WTC11 (cell line): ENCODE measurements around the gene MET. TPM values are rescaled to one million over a fixed set of nuclear protein-coding genes. Genes with fewer than 3 reads are reported as not detected.

ENCODE experiments used
- ATAC-seq: fragments of 200-7000 bp; cut with Tn5 transposase; 2 replicates; pipeline ENCODE4 v1.10.0; 2021; ENCODE audit warnings: mild to moderate bottlenecking, moderate library complexity
- CTCF ChIA-PET: fragments of 300-600 bp; sonication (Branson Sonifier 250); formaldehyde crosslinking; loops from one replicate; lab custom pipeline; 2021; ENCODE audit warnings: antibody characterized with exemption; lab: Charles Lee
- POLR2A ChIA-PET: fragments of 350-600 bp; sonication (Branson Sonifier 250); formaldehyde crosslinking; loops from one replicate; lab custom pipeline; 2021; ENCODE audit warnings: antibody characterized with exemption; lab: Charles Lee
- DNase-seq: peaks from one replicate; pipeline ENCODE4 v3.0.0; 2021; ENCODE audit warnings: low spot score
- H3K27ac Mint-ChIP-seq: 2 replicates; pipeline ENCODE4 v1.8.0; 2021; ENCODE audit warnings: mixed read lengths
- H3K27me3 Mint-ChIP-seq: 2 replicates; pipeline ENCODE4 v1.8.0; 2021; ENCODE audit warnings: low read depth, mild to moderate bottlenecking, moderate library complexity, mixed read lengths
- H3K36me3 Mint-ChIP-seq: 2 replicates; pipeline ENCODE4 v1.8.0; 2021; ENCODE audit warnings: mixed read lengths
- H3K4me1 Mint-ChIP-seq: 2 replicates; pipeline ENCODE4 v1.8.0; 2022; ENCODE audit warnings: mixed read lengths
- H3K4me3 Mint-ChIP-seq: 2 replicates; pipeline ENCODE4 v1.8.0; 2021; ENCODE audit warnings: mild to moderate bottlenecking, moderate library complexity, mixed read lengths
- H3K9me3 Mint-ChIP-seq: 2 replicates; pipeline ENCODE4 v1.8.0; 2021; ENCODE audit warnings: mixed read lengths
- AR ChIP-seq: fragments of 250-450 bp; sonication (Bioruptor Pico); IDR thresholded peaks from 2 replicates; pipeline ENCODE4 v1.9.0; 2021; ENCODE audit warnings: mild to moderate bottlenecking
- E2F1 ChIP-seq: sonication (generic); formaldehyde crosslinking; IDR thresholded peaks from 2 replicates; pipeline ENCODE4 v1.8.0; 2022; ENCODE audit warnings: mild to moderate bottlenecking, missing genetic modification reagents
- E2F5 ChIP-seq: sonication (generic); formaldehyde crosslinking; IDR thresholded peaks from 2 replicates; pipeline ENCODE4 v1.8.1; 2022; ENCODE audit warnings: mild to moderate bottlenecking, moderate library complexity, missing genetic modification reagents
- NFATC4 ChIP-seq: fragments of 250-450 bp; sonication (Bioruptor Pico); IDR thresholded peaks from 2 replicates; pipeline ENCODE4 v1.9.0; 2021; ENCODE audit warnings: mild to moderate bottlenecking
- NR1H2 ChIP-seq: sonication (generic); formaldehyde crosslinking; IDR thresholded peaks from 2 replicates; pipeline ENCODE4 v1.9.0; 2021; ENCODE audit warnings: mild to moderate bottlenecking, moderate library complexity, missing genetic modification reagents
- TEAD1 ChIP-seq: sonication (generic); formaldehyde crosslinking; IDR thresholded peaks from 2 replicates; pipeline ENCODE4 v1.8.0; 2022; ENCODE audit warnings: mild to moderate bottlenecking, missing genetic modification reagents
- TEAD4 ChIP-seq: sonication (generic); formaldehyde crosslinking; IDR thresholded peaks from 2 replicates; pipeline ENCODE4 v1.8.0; 2022; ENCODE audit warnings: mild to moderate bottlenecking, missing genetic modification reagents
- ZNF121 ChIP-seq: sonication (generic); formaldehyde crosslinking; IDR thresholded peaks from 2 replicates; pipeline ENCODE4 v1.8.0; 2023; ENCODE audit warnings: missing genetic modification reagents
- total RNA-seq: library from RNA; stranded (reverse); gene quantifications from 3 replicates; pipeline ENCODE4 v1.2.3, GENCODE V29; 2021
- TF ChIP-seq, protein P1 (sequence below): sonication (generic); formaldehyde crosslinking; IDR thresholded peaks from 2 replicates; pipeline ENCODE4 v1.8.1; 2022; ENCODE audit warnings: low read depth, missing genetic modification reagents, borderline replicate concordance
- TF ChIP-seq, protein P2 (sequence below): sonication (generic); formaldehyde crosslinking; IDR thresholded peaks from 2 replicates; pipeline ENCODE4 v1.8.0; 2022; ENCODE audit warnings: mild to moderate bottlenecking, missing genetic modification reagents
- TF ChIP-seq, protein P3 (sequence below): sonication (generic); formaldehyde crosslinking; IDR thresholded peaks from 2 replicates; pipeline ENCODE4 v1.8.1; 2022; ENCODE audit warnings: mild to moderate bottlenecking, missing genetic modification reagents, moderate library complexity, borderline replicate concordance
- TF ChIP-seq, protein P4 (sequence below): fragments of 250-450 bp; sonication (Bioruptor Pico); conservative IDR thresholded peaks from 2 replicates; pipeline ENCODE4 v1.9.0; 2021; ENCODE audit warnings: mild to moderate bottlenecking

The MET gene
- total RNA-seq, 1 experiment from 2014 or later, result 9.4 TPM

DNA sequence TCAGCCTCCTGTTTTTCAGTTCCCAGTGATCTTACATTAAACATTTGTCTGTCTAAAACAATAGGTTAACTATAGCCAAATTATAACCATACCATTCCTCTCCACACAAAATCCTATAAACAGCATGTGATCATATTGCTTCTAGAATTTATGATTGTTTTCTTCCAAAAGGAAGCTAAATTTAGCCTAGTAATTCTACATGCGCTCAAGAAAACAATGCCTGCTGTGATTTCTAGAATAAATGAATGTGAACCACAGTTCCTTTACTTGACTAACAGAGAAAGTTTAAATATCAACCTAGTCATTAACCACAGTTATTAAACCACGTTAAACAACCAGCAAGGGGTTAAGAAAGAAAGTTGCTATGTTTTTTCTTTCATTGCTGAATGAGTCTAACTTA lies 26.4 kb downstream of the MET start:
- Mint-ChIP-seq H3K4me3 (no peak overlapping the region), H3K9me3 (no peaks in the 10 kb centered on the region), H3K36me3 (no peaks in the 10 kb centered on the region), H3K27me3 (no peaks in the 10 kb centered on the region), H3K27ac (no peak overlapping the region), H3K4me1 (peaks cover 18% of the 10 kb centered on the region)
- DNase-seq, result no peak
- POLR2A ChIA-PET, result no interaction called here
- no peak for ATAC-seq
- TF ChIP-seq, protein P1, sequence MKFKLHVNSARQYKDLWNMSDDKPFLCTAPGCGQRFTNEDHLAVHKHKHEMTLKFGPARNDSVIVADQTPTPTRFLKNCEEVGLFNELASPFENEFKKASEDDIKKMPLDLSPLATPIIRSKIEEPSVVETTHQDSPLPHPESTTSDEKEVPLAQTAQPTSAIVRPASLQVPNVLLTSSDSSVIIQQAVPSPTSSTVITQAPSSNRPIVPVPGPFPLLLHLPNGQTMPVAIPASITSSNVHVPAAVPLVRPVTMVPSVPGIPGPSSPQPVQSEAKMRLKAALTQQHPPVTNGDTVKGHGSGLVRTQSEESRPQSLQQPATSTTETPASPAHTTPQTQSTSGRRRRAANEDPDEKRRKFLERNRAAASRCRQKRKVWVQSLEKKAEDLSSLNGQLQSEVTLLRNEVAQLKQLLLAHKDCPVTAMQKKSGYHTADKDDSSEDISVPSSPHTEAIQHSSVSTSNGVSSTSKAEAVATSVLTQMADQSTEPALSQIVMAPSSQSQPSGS (CRISPR knock-in tag), result no peak
- TF ChIP-seq, protein P2, sequence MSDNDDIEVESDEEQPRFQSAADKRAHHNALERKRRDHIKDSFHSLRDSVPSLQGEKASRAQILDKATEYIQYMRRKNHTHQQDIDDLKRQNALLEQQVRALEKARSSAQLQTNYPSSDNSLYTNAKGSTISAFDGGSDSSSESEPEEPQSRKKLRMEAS, result no peak
- TF ChIP-seq TEAD4, result no peak
- TF ChIP-seq NR1H2, result no peak
- TF ChIP-seq, protein P3, sequence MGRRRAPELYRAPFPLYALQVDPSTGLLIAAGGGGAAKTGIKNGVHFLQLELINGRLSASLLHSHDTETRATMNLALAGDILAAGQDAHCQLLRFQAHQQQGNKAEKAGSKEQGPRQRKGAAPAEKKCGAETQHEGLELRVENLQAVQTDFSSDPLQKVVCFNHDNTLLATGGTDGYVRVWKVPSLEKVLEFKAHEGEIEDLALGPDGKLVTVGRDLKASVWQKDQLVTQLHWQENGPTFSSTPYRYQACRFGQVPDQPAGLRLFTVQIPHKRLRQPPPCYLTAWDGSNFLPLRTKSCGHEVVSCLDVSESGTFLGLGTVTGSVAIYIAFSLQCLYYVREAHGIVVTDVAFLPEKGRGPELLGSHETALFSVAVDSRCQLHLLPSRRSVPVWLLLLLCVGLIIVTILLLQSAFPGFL (CRISPR knock-in tag), result no peak
- no peak for TF ChIP-seq AR (CRISPR knock-in tag)
- TF ChIP-seq E2F1 (CRISPR knock-in tag), result no peak
- TF ChIP-seq ZNF121 (CRISPR knock-in tag), result no peak
- no peak for TF ChIP-seq E2F5
- TF ChIP-seq, protein P4, sequence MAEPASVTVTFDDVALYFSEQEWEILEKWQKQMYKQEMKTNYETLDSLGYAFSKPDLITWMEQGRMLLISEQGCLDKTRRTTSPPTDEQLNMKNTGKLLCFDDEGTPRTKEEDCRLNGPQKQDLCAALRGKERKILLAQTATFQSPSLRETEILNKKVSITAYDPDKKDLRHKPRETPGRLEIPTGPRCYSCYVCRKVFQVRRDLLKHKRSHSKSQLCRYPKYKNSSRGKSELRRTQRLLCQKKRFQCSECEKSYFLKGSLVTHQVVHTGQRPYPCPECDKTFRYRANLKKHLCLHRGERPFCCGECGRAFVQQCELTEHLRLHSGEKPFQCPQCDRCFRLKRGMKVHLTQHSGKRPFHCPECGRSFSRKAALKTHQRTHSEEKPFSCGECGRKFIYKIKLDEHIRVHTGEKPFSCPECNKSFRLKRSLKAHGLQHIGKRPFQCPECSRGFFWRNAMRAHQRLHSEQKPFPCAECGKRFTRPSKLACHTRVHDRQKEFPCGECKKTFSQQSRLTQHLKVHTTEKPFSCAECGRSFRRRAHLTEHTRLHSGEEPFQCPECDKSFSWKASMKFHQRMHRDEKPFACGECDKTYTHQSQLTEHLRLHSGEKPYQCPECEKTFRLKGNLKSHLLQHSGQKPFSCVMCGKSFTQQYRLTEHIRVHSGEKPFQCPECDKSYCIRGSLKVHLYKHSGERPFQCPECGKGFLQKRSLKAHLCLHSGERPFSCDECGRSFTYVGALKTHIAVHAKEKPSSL (CRISPR knock-in tag), result no peak
- CTCF ChIA-PET, result no interaction called here

- Mint-ChIP-seq H3K4me3 (no peak overlapping the region), H3K36me3 (no peaks in the 10 kb centered on the region), H3K27me3 (no peaks in the 10 kb centered on the region), H3K4me1 (peaks cover 18% of the 10 kb centered on the region)
- CTCF ChIA-PET, result no interaction called here
- POLR2A ChIA-PET, result no interaction called here
- no peak for ATAC-seq
- TF ChIP-seq AR (CRISPR knock-in tag) (no peak), TEAD1 (CRISPR knock-in tag) (no peak), NFATC4 (CRISPR knock-in tag) (no peak)
- TF ChIP-seq, all 79 proteins: peak for 0
- no peaks in the 10 kb centered on the region for H3K9me3 Mint-ChIP-seq
- H3K27ac Mint-ChIP-seq, result no peak overlapping the region
- DNase-seq, result no peak
Observed at GRCh38 chr7:116698930-116699721, 27.1 kb downstream of the MET start.
